MG63 (cell line): ENCODE data around the gene POMZP3. TPM values are rescaled to one million over a fixed set of nuclear protein-coding genes. Genes with fewer than 3 reads are reported as not detected.
"Not testable (repeated sequence)": the region's sequence is repeated elsewhere in the genome, so short reads cannot be mapped to it uniquely, and the experiment has no call there.

Experiments
- DNase-seq: peaks from one replicate; pipeline ENCODE4 v3.0.0-alpha.2; 2020
- H3K27me3 ChIP-seq: fragments of 250-450 bp; sonication (Bioruptor Pico); 2 replicates; pipeline ENCODE4 v1.5.1; 2020; ENCODE audit warnings: mild to moderate bottlenecking, moderate library complexity
- H3K36me3 ChIP-seq: fragments of 250-450 bp; sonication (Bioruptor Pico); 2 replicates; pipeline ENCODE4 v1.5.1; 2020; ENCODE audit warnings: mild to moderate bottlenecking, moderate library complexity
- H3K4me3 ChIP-seq: fragments of 250-450 bp; sonication (Bioruptor Pico); 2 replicates; pipeline ENCODE4 v1.5.1; 2020; ENCODE audit warnings: mild to moderate bottlenecking, moderate library complexity
- H3K9me3 ChIP-seq: fragments of 250-450 bp; sonication (Bioruptor Pico); 2 replicates; pipeline ENCODE4 v1.5.1; 2020; ENCODE audit warnings: mild to moderate bottlenecking, moderate library complexity
- total RNA-seq: library from RNA; depleted of rRNA; stranded (reverse); fragments of >200 nt; shearing (Covaris generic); gene quantifications from 2 replicates; pipeline ENCODE4 v1.2.3, GENCODE V29; 2014; ENCODE audit warnings: low replicate concordance; rRNA removed

POMZP3 gene
- total RNA-seq, 1 experiment from 2014 or later: 0.23 TPM

- H3K9me3 ChIP-seq, DNase-seq, H3K4me3 ChIP-seq, H3K27me3 ChIP-seq, H3K36me3 ChIP-seq: not testable (repeated sequence)
These were observed 66.9 kb downstream of the POMZP3 start for GRCh38 chr7:76560157-76560556.

Other genes with a start within 250 kb of the POMZP3 start
- gene SSC4D, start 217.6 kb downstream of the POMZP3 start, total RNA-seq: not detected in 2 replicates
- 0.44 and 1.7 TPM in 2 replicates for gene ZP3, start 202.3 kb downstream of the POMZP3 start, total RNA-seq
- gene DTX2, start 165.6 kb downstream of the POMZP3 start, total RNA-seq: 1.2 and 8.0 TPM in 2 replicates
- gene UPK3B, start 116.7 kb downstream of the POMZP3 start, total RNA-seq: not detected in 2 replicates
- gene SPDYE16, start 84.0 kb downstream of the POMZP3 start, total RNA-seq: not detected in 2 replicates